Ovary (tissue), 9 donors: ENCODE data around the gene PLAC8L1. TPM values are rescaled to one million over a fixed set of nuclear protein-coding genes. Genes with fewer than 3 reads are reported as not detected.

ENCODE experiments used
- DNase-seq, 5 donors: peaks; one replicate each; pipeline ENCODE4 v3.0.0-alpha.2; 2019 to 2020
- H3K27ac ChIP-seq, 2 donors: fragments of 200-600 bp; one replicate each; pipeline versions ENCODE4 v1.5.1 to v1.8.0; 2019 to 2022
- H3K27me3 ChIP-seq: fragments of 200-600 bp; one replicate; pipeline ENCODE4 v1.8.0; 2022
- H3K36me3 ChIP-seq: fragments of 200-600 bp; sonication (generic); one replicate; pipeline ENCODE4 v1.5.1; 2019
- H3K4me1 ChIP-seq: one replicate; pipeline ENCODE4 v1.8.1; 2013; ENCODE audit warnings: mild to moderate bottlenecking, moderate library complexity; ENCODE audit not compliant: insufficient read depth
- H3K4me3 ChIP-seq: fragments of 200-600 bp; sonication (generic); one replicate; pipeline ENCODE4 v1.5.1; 2017
- H3K9me3 ChIP-seq, 2 donors: fragments of 200-600 bp in 1 of 2; sonication (generic) in 1 of 2; one replicate each; pipeline versions ENCODE4 v1.5.1 to v1.8.1; 2013 to 2019; ENCODE audit warnings: mild to moderate bottlenecking in 1 of 2, moderate library complexity in 1 of 2
- CTCF ChIP-seq, 3 donors: fragments of 450-650 bp in 2 of 3; fragments of 200-600 bp in 1 of 3; IDR thresholded peaks; one replicate each; pipeline versions ENCODE4 v1.5.1 to v1.8.0; 2016 to 2022; ENCODE audit warnings: antibody characterized with exemption in 3 of 3, mild to moderate bottlenecking in 1 of 3
- EP300 ChIP-seq: sonication (generic); formaldehyde crosslinking; IDR thresholded peaks from one replicate; pipeline ENCODE4 v1.6.1; 2017; ENCODE audit warnings: antibody characterized with exemption
- POLR2A ChIP-seq: fragments of 450-650 bp; IDR thresholded peaks from one replicate; pipeline ENCODE4 v1.6.1; 2017; ENCODE audit warnings: antibody characterized with exemption, mild to moderate bottlenecking, moderate library complexity
- WGBS, 3 donors: extraction: QIAGEN DNeasy Blood & Tissue Kit in 1 of 3; methylation state at CpG; one replicate each; pipeline versions ENCODE4 v1.1.5 to v1.1.7; 2013 to 2017; 5-methylcytosine and 5-hydroxymethylcytosine counted together
- intact Hi-C, 4 donors: fragments of 100-400 bp; cut with DNase I; formaldehyde crosslinking; loops; one replicate each; pipeline versions ENCODE4 v1.11.0 to v1.15.1; 2022 to 2023
- polyA plus RNA-seq, 2 donors: library from polyadenylated mRNA; stranded (reverse); fragments of 200-250 nt in 1 of 2; fragments of 350-450 nt in 1 of 2; fragmentation: Illumina TruSeq in 1 of 2; extraction: RNeasy Lipid Tissue Mini Kit (QIAGEN cat#74804) in 1 of 2; gene quantifications; one replicate each; pipeline ENCODE4 v1.2.3, GENCODE V29; 2013 to 2014
- small RNA-seq: library from RNA; depleted of rRNA; stranded (forward); fragments of <200 nt; gene quantifications from one replicate; pipeline ENCODE3, GENCODE V24; 2016
- total RNA-seq, 7 donors: library from RNA; depleted of rRNA in 2 of 7; stranded (reverse); fragments of >200 nt in 2 of 7; fragmentation: NEBNext Ultra II Directional in 3 of 7; extraction: Animal tissue kit (Norgen Biotek cat#: 25700) in 3 of 7; gene quantifications; one replicate each; pipeline versions ENCODE4 v1.1.0 to v1.2.4, GENCODE V29; 2016 to 2023
- donor health status: DM: no; HTN: no; CAD: no; lungs with moderate emphysema.
- donor health status: DM: no; HTN: no; CAD: no.
- donor health status: Bipolar disorder and iron deficiency.
- donor health status: DM: yes; HTN: yes; CAD: no.
- donor health status: DM: no; HTN: no; CAD: no.
- donor health status: DM: yes; HTN: yes; CAD: no.

Gene PLAC8L1
- total and polyA plus RNA-seq, 9 donors, result 0.70 to 0.78 (median 0.78) TPM; not detected in 6

GRCh38 chr5:146039420-146039819 lies 66.0 kb downstream of the PLAC8L1 start:
- DNase-seq, result no peak
- TF ChIP-seq EP300, result no peak
- no peak for TF ChIP-seq CTCF (IDR thresholded peaks at IDR 0.05)
- no peak for TF ChIP-seq POLR2A
- intact Hi-C loops, result no loop called here
- no peaks in the 10 kb centered on the region for H3K36me3 ChIP-seq
- 56 to 75% (median 60%) methylated on average over 3 of the region's 3 CpGs for WGBS, 3 donors
- no peak overlapping the region for H3K4me3 ChIP-seq
- no peaks in the 10 kb centered on the region for H3K27me3 ChIP-seq
- H3K9me3 ChIP-seq, result no peaks in the 10 kb centered on the region
- H3K4me1 ChIP-seq, result no peaks in the 10 kb centered on the region
- no peak overlapping the region for H3K27ac ChIP-seq

GRCh38 chr5:146034605-146035004 lies 70.8 kb downstream of the PLAC8L1 start:
- TF ChIP-seq POLR2A (no peak), EP300 (no peak), CTCF (IDR thresholded peaks at IDR 0.05) (no peak)
- no peaks in the 10 kb centered on the region for H3K27me3 ChIP-seq
- intact Hi-C loops, result no loop called here
- H3K4me3 ChIP-seq, result no peak overlapping the region
- 84 to 97% (median 94%) methylated on average over 4 of the region's 4 CpGs for WGBS, 3 donors
- no peaks in the 10 kb centered on the region for H3K36me3 ChIP-seq
- H3K4me1 ChIP-seq, result no peaks in the 10 kb centered on the region
- no peak for DNase-seq
- no peak overlapping the region for H3K27ac ChIP-seq
- no peaks in the 10 kb centered on the region for H3K9me3 ChIP-seq

Small RNA genes lying within 50 kb of the gene (small RNA-seq; reads per million reads assigned to genes)
- gene AC091959.1, result not detected

Other genes with a start within 250 kb of the PLAC8L1 start
- gene GRXCR2, start 232.6 kb downstream of the PLAC8L1 start, total RNA-seq, result not detected
- not detected for gene GRXCR2, start 232.6 kb downstream of the PLAC8L1 start, polyA plus RNA-seq
- gene SH3RF2, start 169.0 kb downstream of the PLAC8L1 start, total RNA-seq, result 1 to 10 TPM in 3 of 7 donors, under 1 TPM in 4; 0.30 to 6.5 (median 0.81) TPM
- gene SH3RF2, start 169.0 kb downstream of the PLAC8L1 start, polyA plus RNA-seq, result 1 to 10 TPM in 1 of 2 donors, under 1 TPM in 1; 0.52 to 1.5 TPM
- 100 to 1,000 TPM in 3 of 7 donors, 10 to 100 TPM in 4; 54.6 to 147 (median 90.8) TPM for gene LARS1, start 77.1 kb upstream of the PLAC8L1 start, total RNA-seq
- gene LARS1, start 77.1 kb upstream of the PLAC8L1 start, polyA plus RNA-seq, result 10 to 100 TPM; 33.6 to 81.2 TPM
- 10 to 100 TPM; 16.1 to 28.8 (median 23.8) TPM for gene RBM27, start 98.0 kb upstream of the PLAC8L1 start, total RNA-seq
- gene RBM27, start 98.0 kb upstream of the PLAC8L1 start, polyA plus RNA-seq, result 10 to 100 TPM; 10.9 to 13.6 TPM
- under 1 TPM in 1 of 7 donors, not detected in 6; 0.23 TPM for gene POU4F3, start 233.3 kb upstream of the PLAC8L1 start, total RNA-seq
- under 1 TPM in 1 of 2 donors, not detected in 1; 0.08 TPM for gene POU4F3, start 233.3 kb upstream of the PLAC8L1 start, polyA plus RNA-seq